Measurements from ENCODE around the gene NEDD9.

The NEDD9 gene

GRCh38 chr6:11233673-11234573, 1.5 kb upstream of the NEDD9 start:
- no peak for DNase-seq

- DNase-seq = no peak
Observed at GRCh38 chr6:11232770-11233626, 530 bp upstream of the NEDD9 start.

- no peak for DNase-seq
Observed at GRCh38 chr6:11231564-11232192, 790 bp downstream of the NEDD9 start.

- DNase-seq = no peak
Observed at GRCh38 chr6:11231108-11231463, 1.4 kb downstream of the NEDD9 start.

- DNase-seq = no peak
Observed at GRCh38 chr6:11230158-11231107, 2.0 kb downstream of the NEDD9 start.

GRCh38 chr6:11229655-11230046, 2.8 kb downstream of the NEDD9 start:
- DNase-seq = no peak

- no peak for DNase-seq
Observed at GRCh38 chr6:11228935-11229654, 3.4 kb downstream of the NEDD9 start.

GRCh38 chr6:11227698-11228097, 4.8 kb downstream of the NEDD9 start:
- no peak for DNase-seq

GRCh38 chr6:11226005-11226404, 6.5 kb downstream of the NEDD9 start:
- no peak for DNase-seq

GRCh38 chr6:11224966-11225463, 7.5 kb downstream of the NEDD9 start:
- DNase-seq = peak in 2 of 5 experiments; percentile 9 to 51

- peak in 3 of 5 experiments; percentile 17 to 96 (median 58) for DNase-seq
Observed at GRCh38 chr6:11224252-11224965, 8.1 kb downstream of the NEDD9 start.

GRCh38 chr6:11223286-11223864, 9.1 kb downstream of the NEDD9 start:
- no peak for DNase-seq

GRCh38 chr6:11222385-11223277, 9.8 kb downstream of the NEDD9 start:
- peak in 1 of 5 experiments; percentile 80 for DNase-seq

GRCh38 chr6:11221623-11222384, 10.7 kb downstream of the NEDD9 start:
- no peak for DNase-seq

GRCh38 chr6:11219400-11219834, 13.1 kb downstream of the NEDD9 start:
- DNase-seq = no peak

GRCh38 chr6:11218538-11219399, 13.7 kb downstream of the NEDD9 start:
- DNase-seq = peak in 1 of 5 experiments; percentile 58

GRCh38 chr6:11218102-11218442, 14.4 kb downstream of the NEDD9 start:
- DNase-seq = no peak

Measured in T-helper 2 cell (primary cell).